Measurements from ENCODE around the gene ARHGAP20.

Gene ARHGAP20, protein sequence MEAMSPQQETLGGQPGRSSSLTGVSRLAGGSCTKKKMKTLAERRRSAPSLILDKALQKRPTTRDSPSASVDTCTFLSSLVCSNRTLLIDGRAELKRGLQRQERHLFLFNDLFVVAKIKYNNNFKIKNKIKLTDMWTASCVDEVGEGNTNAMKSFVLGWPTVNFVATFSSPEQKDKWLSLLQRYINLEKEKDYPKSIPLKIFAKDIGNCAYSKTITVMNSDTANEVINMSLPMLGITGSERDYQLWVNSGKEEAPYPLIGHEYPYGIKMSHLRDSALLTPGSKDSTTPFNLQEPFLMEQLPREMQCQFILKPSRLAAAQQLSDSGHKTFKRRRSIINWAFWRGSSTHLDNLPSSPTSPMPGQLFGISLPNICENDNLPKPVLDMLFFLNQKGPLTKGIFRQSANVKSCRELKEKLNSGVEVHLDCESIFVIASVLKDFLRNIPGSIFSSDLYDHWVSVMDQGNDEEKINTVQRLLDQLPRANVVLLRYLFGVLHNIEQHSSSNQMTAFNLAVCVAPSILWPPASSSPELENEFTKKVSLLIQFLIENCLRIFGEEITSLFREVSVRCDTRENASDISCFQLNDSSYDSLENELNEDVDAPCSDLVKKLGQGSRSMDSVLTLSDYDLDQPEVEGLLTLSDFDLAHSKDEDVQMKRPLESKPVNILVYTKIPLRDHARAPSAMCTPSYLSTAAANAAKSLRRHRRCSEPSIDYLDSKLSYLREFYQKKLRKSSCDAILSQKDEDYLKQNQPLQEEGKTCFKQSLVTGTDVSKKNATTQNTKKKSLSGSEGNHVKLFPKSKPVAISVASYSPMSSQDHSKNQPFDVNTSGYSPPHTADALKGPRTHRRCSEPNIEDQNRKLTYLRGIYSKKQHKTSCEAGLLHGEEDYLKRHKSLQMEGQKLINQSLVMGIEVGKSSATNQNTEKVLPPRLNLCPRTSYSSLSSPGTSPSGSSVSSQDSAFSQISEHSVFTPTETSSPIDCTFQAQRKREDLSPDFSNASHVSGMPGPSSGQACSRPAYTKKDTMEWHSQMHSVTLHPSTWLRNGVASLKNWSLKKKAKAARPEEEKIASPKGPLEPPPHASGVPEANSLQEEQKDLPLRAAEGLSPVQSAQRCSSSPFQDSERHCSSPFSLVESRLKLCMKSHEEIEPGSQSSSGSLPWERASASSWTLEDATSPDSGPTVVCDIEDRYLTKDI

GRCh38 chr11:110711776-110712658, at the start of gene ARHGAP20:
ARHGAP20 (minus strand) TSS chr11:110712437; CDS start chr11:110712231, 206 bp downstream.
- TF ChIP-seq, protein P1, sequence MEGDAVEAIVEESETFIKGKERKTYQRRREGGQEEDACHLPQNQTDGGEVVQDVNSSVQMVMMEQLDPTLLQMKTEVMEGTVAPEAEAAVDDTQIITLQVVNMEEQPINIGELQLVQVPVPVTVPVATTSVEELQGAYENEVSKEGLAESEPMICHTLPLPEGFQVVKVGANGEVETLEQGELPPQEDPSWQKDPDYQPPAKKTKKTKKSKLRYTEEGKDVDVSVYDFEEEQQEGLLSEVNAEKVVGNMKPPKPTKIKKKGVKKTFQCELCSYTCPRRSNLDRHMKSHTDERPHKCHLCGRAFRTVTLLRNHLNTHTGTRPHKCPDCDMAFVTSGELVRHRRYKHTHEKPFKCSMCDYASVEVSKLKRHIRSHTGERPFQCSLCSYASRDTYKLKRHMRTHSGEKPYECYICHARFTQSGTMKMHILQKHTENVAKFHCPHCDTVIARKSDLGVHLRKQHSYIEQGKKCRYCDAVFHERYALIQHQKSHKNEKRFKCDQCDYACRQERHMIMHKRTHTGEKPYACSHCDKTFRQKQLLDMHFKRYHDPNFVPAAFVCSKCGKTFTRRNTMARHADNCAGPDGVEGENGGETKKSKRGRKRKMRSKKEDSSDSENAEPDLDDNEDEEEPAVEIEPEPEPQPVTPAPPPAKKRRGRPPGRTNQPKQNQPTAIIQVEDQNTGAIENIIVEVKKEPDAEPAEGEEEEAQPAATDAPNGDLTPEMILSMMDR (IDR thresholded peaks at IDR 0.05) = no peak
- peak; percentile 69 to 83 for DNase-seq
- Histone ChIP-seq H3K27me3 (no peaks in the 10 kb centered on the region), H3K4me3 (peak within 1 kb of the TSS; percentile 60 to 67), H3K4me1 (peaks cover 0 to 31% (median 20%) of the 10 kb centered on the region in 4 donors), H3K36me3 (no peaks in the 10 kb centered on the region), H3K27ac (peak within 1 kb of the TSS; percentile 66 to 68), H3K9me3 (no peaks in the 10 kb centered on the region)
- intact Hi-C loops (cut with DNase I; ENCODE audit: low total_unique reads) = loop anchor here (5.0 kb wide), 1 partner anchor 515 kb away; no protein-coding TSS in a partner anchor

DNA sequence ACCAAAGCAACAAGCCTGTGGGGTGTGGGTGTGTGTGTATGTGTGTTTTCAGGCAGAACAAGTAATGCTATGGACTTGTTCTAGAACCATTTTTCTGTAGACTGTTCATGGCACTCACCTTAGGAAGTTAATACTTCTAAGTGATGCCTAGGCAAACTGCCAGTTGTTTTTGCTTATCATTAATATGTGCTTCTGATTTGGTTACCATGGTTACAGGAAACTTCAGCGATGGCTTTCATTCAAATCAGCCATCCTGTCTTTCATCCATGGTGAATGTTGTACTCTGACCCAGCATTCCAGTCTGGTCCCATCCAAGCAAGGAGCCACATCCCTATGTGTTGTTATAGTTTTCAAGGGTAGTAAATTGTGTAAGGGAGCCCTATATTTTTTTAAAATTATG, 49.8 kb upstream of the ARHGAP20 start:
- intact Hi-C loops (cut with DNase I; ENCODE audit: low total_unique reads) = no loop called here
- Histone ChIP-seq H3K27ac (peak overlapping the region in 1 of 2 donors; percentile 42), H3K9me3 (no peaks in the 10 kb centered on the region), H3K36me3 (no peaks in the 10 kb centered on the region), H3K4me3 (no peak overlapping the region), H3K27me3 (no peaks in the 10 kb centered on the region), H3K4me1 (peaks cover 10 to 29% (median 17%) of the 10 kb centered on the region in 4 donors)
- no peak for DNase-seq
- TF ChIP-seq, protein P1 (IDR thresholded peaks at IDR 0.05) = no peak

- no peak overlapping the region for H3K4me3 ChIP-seq
- no peaks in the 10 kb centered on the region for H3K36me3 ChIP-seq
- H3K27ac ChIP-seq = no peak overlapping the region
- intact Hi-C loops (cut with DNase I; ENCODE audit: low total_unique reads) = no loop called here
- H3K4me1 ChIP-seq = peaks cover 10 to 29% (median 17%) of the 10 kb centered on the region in 4 donors
- no peaks in the 10 kb centered on the region for H3K9me3 ChIP-seq
- H3K27me3 ChIP-seq = no peaks in the 10 kb centered on the region
- TF ChIP-seq, protein P1 (IDR thresholded peaks at IDR 0.05) = no peak
- DNase-seq = no peak
Measured at GRCh38 chr11:110761131-110761530, 48.9 kb upstream of the ARHGAP20 start.

DNA sequence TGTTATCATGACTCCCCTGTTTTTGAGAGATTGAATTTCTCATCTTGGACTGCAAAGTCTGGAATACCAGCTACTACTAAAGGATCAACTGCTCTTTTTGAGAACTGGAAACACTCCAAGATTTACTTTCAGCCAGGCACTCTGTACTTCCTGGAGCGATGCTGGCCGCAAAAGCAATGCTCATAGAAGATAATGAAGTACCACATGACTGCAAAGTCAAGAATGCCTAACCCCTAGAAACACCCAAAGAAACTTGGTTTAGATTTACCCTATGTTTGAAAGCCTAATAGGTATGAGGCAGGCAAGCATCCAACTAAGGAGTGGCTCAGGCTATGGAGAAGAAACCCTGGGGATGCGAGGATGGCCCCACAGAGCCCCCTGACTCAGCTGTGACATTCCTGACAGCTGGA, 47.7 kb upstream of the ARHGAP20 start:
- intact Hi-C loops (cut with DNase I; ENCODE audit: low total_unique reads) = no loop called here
- Histone ChIP-seq H3K27me3 (no peaks in the 10 kb centered on the region), H3K27ac (no peak overlapping the region), H3K36me3 (no peaks in the 10 kb centered on the region), H3K4me1 (peaks cover 10 to 29% (median 17%) of the 10 kb centered on the region in 4 donors), H3K9me3 (no peaks in the 10 kb centered on the region), H3K4me3 (no peak overlapping the region)
- TF ChIP-seq, protein P1 (IDR thresholded peaks at IDR 0.05) = no peak
- no peak for DNase-seq
